ENCODE measurements around the gene TRAFD1. TPM values are rescaled to one million over a fixed set of nuclear protein-coding genes. Genes with fewer than 3 reads are reported as not detected.

TRAFD1 gene
- polyA plus RNA-seq, 10 donors: 20.0 to 27.4 (median 23.3) TPM

- DNase-seq: no peak
These were observed 50.2 kb downstream of the TRAFD1 start for GRCh38 chr12:112175361-112176155.

GRCh38 chr12:112176321-112177010 is 51.1 kb downstream of the TRAFD1 start:
- DNase-seq: no peak

GRCh38 chr12:112178796-112179195 is 53.4 kb downstream of the TRAFD1 start:
- no peak for DNase-seq

GRCh38 chr12:112179341-112179740 is 54.0 kb downstream of the TRAFD1 start:
- no peak for DNase-seq

GRCh38 chr12:112179916-112180315 is 54.6 kb downstream of the TRAFD1 start:
- no peak for DNase-seq

- DNase-seq: no peak
These were observed 55.1 kb downstream of the TRAFD1 start for GRCh38 chr12:112180422-112180821.

GRCh38 chr12:112182499-112182898 is 57.1 kb downstream of the TRAFD1 start:
- DNase-seq: peak; percentile 13 to 36 (median 16)

- DNase-seq: no peak
These were observed 58.0 kb downstream of the TRAFD1 start for GRCh38 chr12:112183141-112184021.

GRCh38 chr12:112184056-112184887 is 58.9 kb downstream of the TRAFD1 start:
- DNase-seq: no peak

- no peak for DNase-seq
These were observed 59.9 kb downstream of the TRAFD1 start for GRCh38 chr12:112185093-112185923.

GRCh38 chr12:112188130-112188830 is 62.9 kb downstream of the TRAFD1 start:
- DNase-seq: no peak

GRCh38 chr12:112190231-112191025 is 65.1 kb downstream of the TRAFD1 start:
- no peak for DNase-seq

GRCh38 chr12:112191201-112191600 is 65.8 kb downstream of the TRAFD1 start:
- no peak for DNase-seq

GRCh38 chr12:112191840-112192321 is 66.5 kb downstream of the TRAFD1 start:
- peak in 2 of 3 donors; percentile 16 to 33 for DNase-seq

GRCh38 chr12:112192475-112192874 is 67.1 kb downstream of the TRAFD1 start:
- DNase-seq: no peak

- DNase-seq: no peak
These were observed 69.4 kb downstream of the TRAFD1 start for GRCh38 chr12:112194601-112195247.

- no peak for DNase-seq
These were observed 71.0 kb downstream of the TRAFD1 start for GRCh38 chr12:112196196-112196875.
